Breast epithelium (tissue), 4 donors: ENCODE results near the gene EPS8. TPM values are rescaled to one million over a fixed set of nuclear protein-coding genes. Genes with fewer than 3 reads are reported as not detected.

Experiments used
- DNase-seq, 2 donors: peaks; one replicate each; pipeline ENCODE4 v3.0.0-alpha.2; 2019; ENCODE audit warnings: low spot score in 2 of 2
- H3K27ac ChIP-seq, 2 donors: fragments of 200-600 bp; sonication (generic) in 1 of 2; one replicate each; pipeline ENCODE4 v1.5.1; 2016 to 2019; ENCODE audit warnings: mild to moderate bottlenecking in 1 of 2
- H3K27me3 ChIP-seq, 2 donors: fragments of 200-600 bp; sonication (generic) in 1 of 2; one replicate each; pipeline versions ENCODE4 v1.5.1 to v1.6.0; 2017 to 2019; ENCODE audit warnings: control low read depth in 1 of 2, mild to moderate bottlenecking in 1 of 2
- H3K36me3 ChIP-seq: fragments of 200-600 bp; one replicate; pipeline ENCODE4 v1.5.1; 2019
- H3K4me1 ChIP-seq, 2 donors: fragments of 200-600 bp; sonication (generic); one replicate each; pipeline ENCODE4 v1.5.1; 2016 to 2019; ENCODE audit warnings: control low read depth in 1 of 2
- H3K4me3 ChIP-seq, 3 donors: fragments of 200-600 bp; sonication (generic); 1 replicate in 2 of 3; 2 replicates in 1 of 3; pipeline ENCODE4 v1.5.1; 2016 to 2019; ENCODE audit warnings: mild to moderate bottlenecking in 3 of 3, moderate library complexity in 2 of 3
- H3K9me3 ChIP-seq, 2 donors: fragments of 200-600 bp; sonication (generic) in 1 of 2; one replicate each; pipeline ENCODE4 v1.5.1; 2016 to 2019; ENCODE audit warnings: control low read depth in 1 of 2
- POLR2A ChIP-seq: fragments of 450-650 bp; IDR thresholded peaks from one replicate; pipeline ENCODE4 v1.6.1; 2016; ENCODE audit warnings: antibody characterized with exemption, mild to moderate bottlenecking, moderate library complexity
- POLR2AphosphoS5 ChIP-seq, 3 donors: sonication (generic); formaldehyde crosslinking; IDR thresholded peaks; one replicate each; pipeline ENCODE4 v1.6.1; 2017; ENCODE audit warnings: antibody characterized with exemption in 3 of 3
- intact Hi-C: fragments of 100-400 bp; cut with DNase I; formaldehyde crosslinking; loops from one replicate; pipeline ENCODE4 v1.15.1; 2023; ENCODE audit warnings: low total_unique reads
- total RNA-seq, 3 donors: library from RNA; depleted of rRNA; stranded (reverse); fragments of >200 nt; gene quantifications; one replicate each; pipeline ENCODE4 v1.1.0, GENCODE V29; 2016
- TF ChIP-seq, protein P1 (sequence below), 3 donors: fragments of 450-650 bp; IDR thresholded peaks; one replicate each; pipeline ENCODE4 v1.5.1; 2016 to 2017; ENCODE audit warnings: antibody characterized with exemption in 3 of 3, mild to moderate bottlenecking in 3 of 3, moderate library complexity in 3 of 3

EPS8 gene
- total RNA-seq, 3 donors from 2014 or later = 137 to 244 (median 168) TPM

DNA sequence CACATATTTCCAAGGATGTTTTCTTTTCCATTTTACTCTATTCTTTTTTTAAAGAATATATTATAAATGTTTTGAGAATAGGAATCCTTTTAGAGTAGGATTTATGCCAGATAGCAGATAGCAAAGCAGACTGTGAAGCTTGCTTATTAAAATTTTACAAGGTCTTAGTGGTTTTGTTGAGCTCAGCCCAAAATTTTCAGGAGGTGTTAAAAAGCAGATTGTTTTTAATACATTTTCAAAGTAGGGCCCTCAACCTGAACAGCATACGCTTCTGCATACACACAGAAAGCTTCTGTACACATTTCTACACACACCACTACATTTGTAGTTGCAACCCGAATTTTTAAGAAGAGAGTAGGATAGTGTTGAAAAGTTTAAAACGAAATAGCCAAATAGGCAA, 151.0 kb downstream of the EPS8 start:
- Histone ChIP-seq H3K36me3 (no peaks in the 10 kb centered on the region), H3K9me3 (no peaks in the 10 kb centered on the region), H3K4me3 (no peak overlapping the region), H3K4me1 (no peaks in the 10 kb centered on the region), H3K27ac (no peak overlapping the region), H3K27me3 (no peaks in the 10 kb centered on the region)
- DNase-seq = no peak
- TF ChIP-seq, protein P1, sequence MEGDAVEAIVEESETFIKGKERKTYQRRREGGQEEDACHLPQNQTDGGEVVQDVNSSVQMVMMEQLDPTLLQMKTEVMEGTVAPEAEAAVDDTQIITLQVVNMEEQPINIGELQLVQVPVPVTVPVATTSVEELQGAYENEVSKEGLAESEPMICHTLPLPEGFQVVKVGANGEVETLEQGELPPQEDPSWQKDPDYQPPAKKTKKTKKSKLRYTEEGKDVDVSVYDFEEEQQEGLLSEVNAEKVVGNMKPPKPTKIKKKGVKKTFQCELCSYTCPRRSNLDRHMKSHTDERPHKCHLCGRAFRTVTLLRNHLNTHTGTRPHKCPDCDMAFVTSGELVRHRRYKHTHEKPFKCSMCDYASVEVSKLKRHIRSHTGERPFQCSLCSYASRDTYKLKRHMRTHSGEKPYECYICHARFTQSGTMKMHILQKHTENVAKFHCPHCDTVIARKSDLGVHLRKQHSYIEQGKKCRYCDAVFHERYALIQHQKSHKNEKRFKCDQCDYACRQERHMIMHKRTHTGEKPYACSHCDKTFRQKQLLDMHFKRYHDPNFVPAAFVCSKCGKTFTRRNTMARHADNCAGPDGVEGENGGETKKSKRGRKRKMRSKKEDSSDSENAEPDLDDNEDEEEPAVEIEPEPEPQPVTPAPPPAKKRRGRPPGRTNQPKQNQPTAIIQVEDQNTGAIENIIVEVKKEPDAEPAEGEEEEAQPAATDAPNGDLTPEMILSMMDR (IDR thresholded peaks at IDR 0.05) = no peak
- no peak for TF ChIP-seq POLR2A
- TF ChIP-seq POLR2AphosphoS5 (IDR thresholded peaks at IDR 0.05) = no peak
- intact Hi-C loops = no loop called here

- no peak overlapping the region for H3K4me3 ChIP-seq
- intact Hi-C loops = no loop called here
- H3K36me3 ChIP-seq = no peaks in the 10 kb centered on the region
- no peaks in the 10 kb centered on the region for H3K27me3 ChIP-seq
- no peaks in the 10 kb centered on the region for H3K4me1 ChIP-seq
- no peak for TF ChIP-seq POLR2A
- no peak for TF ChIP-seq POLR2AphosphoS5 (IDR thresholded peaks at IDR 0.05)
- TF ChIP-seq, protein P1 (IDR thresholded peaks at IDR 0.05) = no peak
- DNase-seq = no peak
- H3K9me3 ChIP-seq = no peaks in the 10 kb centered on the region
- peak overlapping the region in 1 of 2 donors; percentile 23 for H3K27ac ChIP-seq
These were observed 152.9 kb downstream of the EPS8 start for GRCh38 chr12:15636060-15636890.

DNA sequence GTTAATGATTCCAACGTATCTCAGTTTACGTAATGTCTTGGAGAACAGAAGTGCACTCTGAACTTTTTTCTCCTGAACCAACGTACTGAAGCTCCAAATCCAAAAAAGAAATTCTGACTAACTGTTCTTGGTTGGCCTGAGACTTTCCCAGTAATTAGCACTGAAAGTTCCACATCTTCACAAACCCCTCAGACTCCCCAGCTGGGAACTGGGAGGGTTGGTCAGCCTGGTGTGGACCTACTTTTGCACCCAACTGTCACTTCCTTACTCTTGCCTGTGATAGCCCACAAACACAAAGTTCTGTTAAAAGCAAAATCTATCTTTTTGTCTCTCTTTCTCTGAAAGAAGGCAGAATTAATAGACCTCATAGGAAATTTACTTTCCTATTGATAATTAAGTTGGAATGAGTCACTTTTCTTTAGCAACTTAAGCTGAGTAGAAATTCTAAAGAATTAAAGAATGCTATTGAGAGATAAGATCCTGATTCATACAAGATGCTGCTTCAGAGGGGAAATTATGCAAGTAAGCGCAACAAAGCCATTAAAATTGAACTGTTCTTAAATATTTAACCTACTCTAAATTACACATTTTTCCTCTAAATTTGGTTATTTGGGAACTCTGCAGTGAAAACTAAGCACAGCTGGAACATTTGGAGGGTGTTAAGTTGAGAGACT, 155.0 kb downstream of the EPS8 start:
- Histone ChIP-seq H3K4me1 (peaks cover 0 to 4% of the 10 kb centered on the region in 2 donors), H3K27ac (peak overlapping the region in 1 of 2 donors; percentile 60), H3K36me3 (no peaks in the 10 kb centered on the region), H3K27me3 (no peaks in the 10 kb centered on the region), H3K9me3 (no peaks in the 10 kb centered on the region), H3K4me3 (no peak overlapping the region)
- TF ChIP-seq POLR2AphosphoS5 (IDR thresholded peaks at IDR 0.05) (no peak), POLR2A (no peak)
- TF ChIP-seq, protein P1 (IDR thresholded peaks at IDR 0.05) = no peak
- no peak for DNase-seq
- intact Hi-C loops = no loop called here

DNA sequence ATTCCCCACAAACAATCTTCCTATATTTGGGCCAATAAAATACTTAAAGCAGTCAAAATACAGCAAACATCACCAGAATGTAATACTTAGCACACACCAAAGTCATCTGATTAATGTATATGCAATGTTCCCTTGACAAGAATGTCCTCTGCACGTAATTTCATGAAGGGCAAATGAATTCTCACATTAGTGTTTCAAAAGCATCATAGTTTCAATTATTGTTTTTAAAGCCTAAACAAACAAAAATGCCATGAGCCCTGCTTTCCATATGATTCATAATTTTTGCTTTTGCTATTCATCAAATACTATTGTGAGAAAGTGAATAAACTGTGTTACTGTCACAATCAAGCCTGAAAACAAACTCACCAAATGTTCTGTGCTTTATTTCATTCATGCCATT, 156.0 kb downstream of the EPS8 start:
- H3K4me1 ChIP-seq = peaks cover 0 to 4% of the 10 kb centered on the region in 2 donors
- H3K27ac ChIP-seq = peak overlapping the region in 1 of 2 donors; percentile 60
- DNase-seq = no peak
- H3K36me3 ChIP-seq = no peaks in the 10 kb centered on the region
- intact Hi-C loops = no loop called here
- H3K27me3 ChIP-seq = no peaks in the 10 kb centered on the region
- H3K9me3 ChIP-seq = no peaks in the 10 kb centered on the region
- TF ChIP-seq POLR2A (no peak), POLR2AphosphoS5 (IDR thresholded peaks at IDR 0.05) (no peak)
- TF ChIP-seq, protein P1 (IDR thresholded peaks at IDR 0.05) = no peak
- no peak overlapping the region for H3K4me3 ChIP-seq

- H3K9me3 ChIP-seq = no peaks in the 10 kb centered on the region
- no peaks in the 10 kb centered on the region for H3K27me3 ChIP-seq
- no peak overlapping the region for H3K4me3 ChIP-seq
- peaks cover 0 to 4% of the 10 kb centered on the region in 2 donors for H3K4me1 ChIP-seq
- TF ChIP-seq, protein P1 (IDR thresholded peaks at IDR 0.05) = no peak
- no peak for TF ChIP-seq POLR2A
- TF ChIP-seq POLR2AphosphoS5 (IDR thresholded peaks at IDR 0.05) = no peak
- H3K27ac ChIP-seq = peak overlapping the region; percentile 20 to 59
- H3K36me3 ChIP-seq = no peaks in the 10 kb centered on the region
- intact Hi-C loops = no loop called here
- DNase-seq = no peak
These were observed 156.5 kb downstream of the EPS8 start for GRCh38 chr12:15632708-15633107.
